Spleen (tissue), 7 donors: ENCODE measurements around the gene MED12L.

Experiments
- POLR2A ChIP-seq, 3 donors: fragments of 450-650 bp; IDR thresholded peaks; one replicate each; pipeline ENCODE4 v1.5.1; 2017; ENCODE audit warnings: antibody characterized with exemption in 3 of 3, mild to moderate bottlenecking in 1 of 3
- POLR2AphosphoS5 ChIP-seq, 3 donors: sonication (generic); formaldehyde crosslinking; IDR thresholded peaks; one replicate each; pipeline ENCODE4 v1.5.1; 2017; ENCODE audit warnings: antibody characterized with exemption in 3 of 3
- TF ChIP-seq, protein P1 (sequence below), 11 experiments: fragments of 200-600 bp in 7 of 11; fragments of 450-650 bp in 4 of 11; sonication (generic) in 4 of 11; IDR thresholded peaks in 8 of 11; conservative IDR thresholded peaks in 3 of 11; 1 replicate in 7 of 11; 2 replicates in 4 of 11; pipeline versions ENCODE4 v1.4.0 to v1.8.0; 2016 to 2021; ENCODE audit warnings: antibody characterized with exemption in 11 of 11, inconsistent platforms in 4 of 11, mild to moderate bottlenecking in 1 of 11
- donor health status: DM: no; HTN: no; CAD: no; lungs with moderate emphysema.
- donor health status: DM: no; HTN: no; CAD: no.
- donor health status: DM: no; HTN: no; CAD: no.

- TF ChIP-seq POLR2A (IDR thresholded peaks at IDR 0.05) (no peak), POLR2AphosphoS5 (IDR thresholded peaks at IDR 0.05) (no peak)
- TF ChIP-seq, protein P1, sequence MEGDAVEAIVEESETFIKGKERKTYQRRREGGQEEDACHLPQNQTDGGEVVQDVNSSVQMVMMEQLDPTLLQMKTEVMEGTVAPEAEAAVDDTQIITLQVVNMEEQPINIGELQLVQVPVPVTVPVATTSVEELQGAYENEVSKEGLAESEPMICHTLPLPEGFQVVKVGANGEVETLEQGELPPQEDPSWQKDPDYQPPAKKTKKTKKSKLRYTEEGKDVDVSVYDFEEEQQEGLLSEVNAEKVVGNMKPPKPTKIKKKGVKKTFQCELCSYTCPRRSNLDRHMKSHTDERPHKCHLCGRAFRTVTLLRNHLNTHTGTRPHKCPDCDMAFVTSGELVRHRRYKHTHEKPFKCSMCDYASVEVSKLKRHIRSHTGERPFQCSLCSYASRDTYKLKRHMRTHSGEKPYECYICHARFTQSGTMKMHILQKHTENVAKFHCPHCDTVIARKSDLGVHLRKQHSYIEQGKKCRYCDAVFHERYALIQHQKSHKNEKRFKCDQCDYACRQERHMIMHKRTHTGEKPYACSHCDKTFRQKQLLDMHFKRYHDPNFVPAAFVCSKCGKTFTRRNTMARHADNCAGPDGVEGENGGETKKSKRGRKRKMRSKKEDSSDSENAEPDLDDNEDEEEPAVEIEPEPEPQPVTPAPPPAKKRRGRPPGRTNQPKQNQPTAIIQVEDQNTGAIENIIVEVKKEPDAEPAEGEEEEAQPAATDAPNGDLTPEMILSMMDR (IDR thresholded peaks at IDR 0.05 in 8 of 11, conservative IDR thresholded peaks at IDR 0.05 in 3 of 11): no peak
These were observed 347.3 kb downstream of the MED12L start for GRCh38 chr3:151432616-151433372.
